DOHH2 (cell line): Measurements from ENCODE around the gene PCGF3.
A peak's percentile ranks its signal among the peaks of the same experiment; 100 is the strongest.

ENCODE experiments used
- H3F3A ChIP-seq: fragments of 200-600 bp; sonication (generic), shearing (Covaris generic); 2 replicates; pipeline ENCODE4 v1.6.0; 2016; ENCODE audit warnings: antibody characterized with exemption, mild to moderate bottlenecking; ENCODE audit not compliant: control insufficient read depth, insufficient read depth
- H3K27ac ChIP-seq: fragments of 200-600 bp; sonication (generic); 2 replicates; pipeline ENCODE4 v1.5.1; 2014; ENCODE audit warnings: low read depth, mild to moderate bottlenecking, low read length, moderate library complexity
- H3K27me3 ChIP-seq: fragments of 200-600 bp; sonication (generic); 2 replicates; pipeline ENCODE4 v1.6.1; 2014; ENCODE audit warnings: mild to moderate bottlenecking, low read length, mixed read lengths; ENCODE audit not compliant: control insufficient read depth
- H3K36me3 ChIP-seq: fragments of 200-600 bp; sonication (generic); 2 replicates; pipeline ENCODE4 v1.6.1; 2014; ENCODE audit warnings: mild to moderate bottlenecking, low read length, moderate library complexity, mixed read lengths; ENCODE audit not compliant: control insufficient read depth
- H3K4me1 ChIP-seq: fragments of 200-600 bp; sonication (generic); 2 replicates; pipeline ENCODE4 v1.6.1; 2014; ENCODE audit warnings: mild to moderate bottlenecking, low read length, mixed read lengths; ENCODE audit not compliant: control insufficient read depth
- H3K4me2 ChIP-seq: fragments of 200-600 bp; sonication (generic); 2 replicates; pipeline ENCODE4 v1.6.0; 2014; ENCODE audit warnings: mild to moderate bottlenecking, low read length, moderate library complexity
- H3K4me3 ChIP-seq: fragments of 200-600 bp; sonication (generic); 2 replicates; pipeline ENCODE4 v1.5.1; 2014; ENCODE audit warnings: mild to moderate bottlenecking, low read length, mixed read lengths
- H3K79me2 ChIP-seq: fragments of 200-600 bp; sonication (generic); 2 replicates; pipeline ENCODE4 v1.6.1; 2014; ENCODE audit warnings: mild to moderate bottlenecking, low read length, mixed read lengths; ENCODE audit not compliant: control insufficient read depth
- H3K9me2 ChIP-seq: fragments of 200-600 bp; sonication (generic); replicated peaks from 2 replicates; pipeline ENCODE4 v1.6.1; 2014; ENCODE audit warnings: mild to moderate bottlenecking, low read length, mixed read lengths; ENCODE audit not compliant: control insufficient read depth
- H3K9me3 ChIP-seq: fragments of 200-600 bp; sonication (generic); 2 replicates; pipeline ENCODE4 v1.6.1; 2014; ENCODE audit warnings: antibody characterized with exemption, low read length, mixed read lengths; ENCODE audit not compliant: control insufficient read depth, insufficient read depth
- H4K20me1 ChIP-seq: fragments of 200-600 bp; sonication (generic); 2 replicates; pipeline ENCODE4 v1.6.0; 2014; ENCODE audit warnings: low read depth, mild to moderate bottlenecking, antibody characterized with exemption, low read length, moderate library complexity; ENCODE audit not compliant: control insufficient read depth, insufficient read depth
- CTCF ChIP-seq: fragments of 200-600 bp; sonication (generic); IDR thresholded peaks from one replicate; pipeline ENCODE4 v1.5.1; 2014; ENCODE audit warnings: antibody characterized with exemption, mild to moderate bottlenecking, low read depth, low read length; ENCODE audit not compliant: poor library complexity, severe bottlenecking
- EZH2phosphoT487 ChIP-seq: fragments of 200-600 bp; sonication (generic); IDR thresholded peaks from 2 replicates; pipeline ENCODE4 v1.6.1; 2017; ENCODE audit warnings: borderline replicate concordance, mild to moderate bottlenecking, antibody characterized with exemption, low read length, moderate library complexity, mixed read lengths

PCGF3 gene

GRCh38 chr4:679104-679481 lies 26.5 kb upstream of the PCGF3 start:
- TF ChIP-seq EZH2phosphoT487 (no peak), CTCF (no peak)
- Histone ChIP-seq H3K36me3 (peaks cover 11% of the 10 kb centered on the region), H3F3A (peaks cover 10% of the 10 kb centered on the region), H3K27me3 (no peaks in the 10 kb centered on the region), H3K4me1 (peaks cover 64% of the 10 kb centered on the region), H3K4me2 (no peak overlapping the region), H3K9me3 (no peaks in the 10 kb centered on the region), H3K4me3 (no peak overlapping the region), H3K9me2 (no peaks in the 10 kb centered on the region), H3K27ac (no peak overlapping the region), H4K20me1 (no peaks in the 10 kb centered on the region), H3K79me2 (peaks cover 12% of the 10 kb centered on the region)

- H3K36me3 ChIP-seq: peaks cover 9% of the 10 kb centered on the region
- TF ChIP-seq EZH2phosphoT487: no peak
- no peak for TF ChIP-seq CTCF
- no peak overlapping the region for H3K4me3 ChIP-seq
- peaks cover 9% of the 10 kb centered on the region for H3K79me2 ChIP-seq
- H3K27ac ChIP-seq: no peak overlapping the region
- no peaks in the 10 kb centered on the region for H3K9me3 ChIP-seq
- H3K4me2 ChIP-seq: 0 out of 2 replicates have a peak overlapping the region, but pooled peaks have one; percentile 65
- H3F3A ChIP-seq: peaks cover 10% of the 10 kb centered on the region
- H3K27me3 ChIP-seq: no peaks in the 10 kb centered on the region
- H3K9me2 ChIP-seq: no peaks in the 10 kb centered on the region
- H4K20me1 ChIP-seq: no peaks in the 10 kb centered on the region
- H3K4me1 ChIP-seq: peaks cover 67% of the 10 kb centered on the region
Observed at GRCh38 chr4:679629-680028, 26.0 kb upstream of the PCGF3 start.

GRCh38 chr4:680091-680490 lies 25.5 kb upstream of the PCGF3 start:
- no peaks in the 10 kb centered on the region for H3K27me3 ChIP-seq
- H3K4me1 ChIP-seq: peaks cover 68% of the 10 kb centered on the region
- peak overlapping the region; percentile 61 for H3K4me3 ChIP-seq
- H3K4me2 ChIP-seq: peak overlapping the region; percentile 65
- H4K20me1 ChIP-seq: no peaks in the 10 kb centered on the region
- H3K9me2 ChIP-seq: no peaks in the 10 kb centered on the region
- H3K79me2 ChIP-seq: peaks cover 4% of the 10 kb centered on the region
- H3F3A ChIP-seq: peaks cover 10% of the 10 kb centered on the region
- H3K27ac ChIP-seq: no peak overlapping the region
- no peak for TF ChIP-seq CTCF
- no peak for TF ChIP-seq EZH2phosphoT487
- H3K9me3 ChIP-seq: no peaks in the 10 kb centered on the region
- peaks cover 4% of the 10 kb centered on the region for H3K36me3 ChIP-seq
